ACC112 (cell line): ENCODE measurements around the gene PRDM5.

Experiments used
- H2AFZ ChIP-seq: fragments of 200-600 bp; sonication (generic); one replicate; pipeline ENCODE4 v1.6.0; 2017; ENCODE audit warnings: antibody characterized with exemption, low read length; ENCODE audit not compliant: unreplicated experiment
- H3K27ac ChIP-seq: fragments of 200-600 bp; sonication (generic); 2 replicates; pipeline ENCODE4 v1.5.1; 2014; ENCODE audit warnings: low read depth, mild to moderate bottlenecking, antibody characterized with exemption, low read length, moderate library complexity
- H3K27me3 ChIP-seq: fragments of 200-600 bp; sonication (generic); 2 replicates; pipeline ENCODE4 v1.6.1; 2014; ENCODE audit warnings: mild to moderate bottlenecking, antibody characterized with exemption, low read length, moderate library complexity, mixed read lengths; ENCODE audit not compliant: insufficient read depth
- H3K36me3 ChIP-seq: fragments of 200-600 bp; sonication (generic); 2 replicates; pipeline ENCODE4 v1.6.1; 2016; ENCODE audit warnings: mild to moderate bottlenecking, antibody characterized with exemption, low read length, moderate library complexity, mixed read lengths; ENCODE audit not compliant: insufficient read depth
- H3K4me1 ChIP-seq: fragments of 200-600 bp; sonication (generic); one replicate; pipeline ENCODE4 v1.6.1; 2016; ENCODE audit warnings: low read length, mixed read lengths; ENCODE audit not compliant: insufficient read depth, unreplicated experiment, control insufficient read depth
- H3K4me3 ChIP-seq: fragments of 200-600 bp; sonication (generic); 2 replicates; pipeline ENCODE4 v1.5.1; 2014; ENCODE audit warnings: mild to moderate bottlenecking, low read depth, low read length
- H3K79me2 ChIP-seq: fragments of 200-600 bp; sonication (generic); one replicate; pipeline ENCODE4 v1.6.0; 2016; ENCODE audit warnings: low read length; ENCODE audit not compliant: control insufficient read depth, unreplicated experiment, insufficient read depth

Gene PRDM5

GRCh38 chr4:120858776-120859175, 63.8 kb downstream of the PRDM5 start:
- Histone ChIP-seq H3K4me3 (no peak overlapping the region), H3K27ac (peak overlapping the region; percentile 3; the same call in 1 of the 2 replicates), H2AFZ (no peak overlapping the region), H3K36me3 (no peaks in the 10 kb centered on the region), H3K27me3 (no peaks in the 10 kb centered on the region), H3K4me1 (peaks cover 13% of the 10 kb centered on the region), H3K79me2 (no peaks in the 10 kb centered on the region)

- Histone ChIP-seq H3K36me3 (no peaks in the 10 kb centered on the region), H2AFZ (no peak overlapping the region), H3K27ac (no peak overlapping the region), H3K79me2 (no peaks in the 10 kb centered on the region), H3K4me1 (peaks cover 23% of the 10 kb centered on the region), H3K27me3 (no peaks in the 10 kb centered on the region), H3K4me3 (no peak overlapping the region)
Observed at GRCh38 chr4:120857312-120857711, 65.2 kb downstream of the PRDM5 start.

- no peak overlapping the region for H3K27ac ChIP-seq
Observed at GRCh38 chr4:120856294-120856693, 66.2 kb downstream of the PRDM5 start.

GRCh38 chr4:120855307-120856001, 67.1 kb downstream of the PRDM5 start:
- no peak overlapping the region for H3K27ac ChIP-seq
- H3K36me3 ChIP-seq = peaks cover 14% of the 10 kb centered on the region; the same call in 1 of the 2 replicates
- peaks cover 25% of the 10 kb centered on the region for H3K4me1 ChIP-seq
- H3K4me3 ChIP-seq = no peak overlapping the region
- no peak overlapping the region for H2AFZ ChIP-seq
- no peaks in the 10 kb centered on the region for H3K79me2 ChIP-seq
- no peaks in the 10 kb centered on the region for H3K27me3 ChIP-seq

More at GRCh38 chr4:120856294-120856693, 66.2 kb downstream of the PRDM5 start:
- no peaks in the 10 kb centered on the region for H3K79me2 ChIP-seq
- peaks cover 23% of the 10 kb centered on the region for H3K4me1 ChIP-seq
- H3K27me3 ChIP-seq = no peaks in the 10 kb centered on the region
- H3K4me3 ChIP-seq = no peak overlapping the region
- H3K36me3 ChIP-seq = peaks cover 8% of the 10 kb centered on the region; the same call in 1 of the 2 replicates
- no peak overlapping the region for H2AFZ ChIP-seq

GRCh38 chr4:120853161-120853935, 69.2 kb downstream of the PRDM5 start:
- Histone ChIP-seq H3K27me3 (no peaks in the 10 kb centered on the region), H3K4me1 (peaks cover 33% of the 10 kb centered on the region), H3K36me3 (peaks cover 14% of the 10 kb centered on the region; the same call in 1 of the 2 replicates), H2AFZ (no peak overlapping the region), H3K4me3 (peak overlapping the region; percentile 20), H3K27ac (peak overlapping the region; percentile 34), H3K79me2 (no peaks in the 10 kb centered on the region)

- Histone ChIP-seq H3K27ac (peak overlapping the region; percentile 57), H3K4me3 (peak overlapping the region; percentile 48), H2AFZ (peak overlapping the region; percentile 69), H3K36me3 (peaks cover 14% of the 10 kb centered on the region), H3K27me3 (no peaks in the 10 kb centered on the region), H3K4me1 (peaks cover 31% of the 10 kb centered on the region), H3K79me2 (no peaks in the 10 kb centered on the region)
Observed at GRCh38 chr4:120850018-120850599, 72.4 kb downstream of the PRDM5 start.

- no peak overlapping the region for H3K27ac ChIP-seq
- H3K4me1 ChIP-seq = peaks cover 21% of the 10 kb centered on the region
- H3K79me2 ChIP-seq = no peaks in the 10 kb centered on the region
- no peak overlapping the region for H2AFZ ChIP-seq
- no peak overlapping the region for H3K4me3 ChIP-seq
- no peaks in the 10 kb centered on the region for H3K27me3 ChIP-seq
- peaks cover 14% of the 10 kb centered on the region for H3K36me3 ChIP-seq
Observed at GRCh38 chr4:120847019-120847582, 75.4 kb downstream of the PRDM5 start.

- no peaks in the 10 kb centered on the region for H3K27me3 ChIP-seq
- no peak overlapping the region for H3K27ac ChIP-seq
- peaks cover 23% of the 10 kb centered on the region for H3K4me1 ChIP-seq
- H3K4me3 ChIP-seq = no peak overlapping the region
- no peak overlapping the region for H2AFZ ChIP-seq
- H3K79me2 ChIP-seq = peaks cover 3% of the 10 kb centered on the region
- no peaks in the 10 kb centered on the region; the same call in 1 of the 2 replicates for H3K36me3 ChIP-seq
Observed at GRCh38 chr4:120844528-120844921, 78.0 kb downstream of the PRDM5 start.

- H3K4me3 ChIP-seq = no peak overlapping the region
- peaks cover 3% of the 10 kb centered on the region for H3K79me2 ChIP-seq
- no peak overlapping the region for H2AFZ ChIP-seq
- no peak overlapping the region for H3K27ac ChIP-seq
- no peaks in the 10 kb centered on the region; the same call in 1 of the 2 replicates for H3K36me3 ChIP-seq
- no peaks in the 10 kb centered on the region for H3K27me3 ChIP-seq
- peaks cover 18% of the 10 kb centered on the region for H3K4me1 ChIP-seq
Observed at GRCh38 chr4:120843849-120844527, 78.5 kb downstream of the PRDM5 start.

GRCh38 chr4:120842031-120842430, 80.5 kb downstream of the PRDM5 start:
- Histone ChIP-seq H3K4me1 (peaks cover 16% of the 10 kb centered on the region), H3K36me3 (no peaks in the 10 kb centered on the region; the same call in 1 of the 2 replicates), H3K4me3 (peak overlapping the region; percentile 8; the same call in 1 of the 2 replicates), H2AFZ (peak overlapping the region; percentile 0), H3K27me3 (no peaks in the 10 kb centered on the region), H3K79me2 (peaks cover 3% of the 10 kb centered on the region), H3K27ac (peak overlapping the region; percentile 50)
